GM23338 (cell line): ENCODE results near the gene MRPS22. TPM values are rescaled to one million over a fixed set of nuclear protein-coding genes. Genes with fewer than 3 reads are reported as not detected.

Experiments
- ATAC-seq: fragments of 200-7000 bp; cut with Tn5 transposase; 3 replicates; pipeline ENCODE4 v1.9.1; 2020
- DNase-seq: peaks from one replicate; pipeline ENCODE4 v3.0.0-alpha.2; 2015; ENCODE audit warnings: low spot score
- H2AFZ ChIP-seq: fragments of 200-600 bp; sonication (generic); 2 replicates; pipeline ENCODE4 v1.8.0; 2016; ENCODE audit warnings: antibody characterized with exemption, mild to moderate bottlenecking, moderate library complexity
- H3F3A ChIP-seq: fragments of 200-600 bp; sonication (generic); replicated peaks from 2 replicates; pipeline ENCODE4 v1.8.0; 2017; ENCODE audit warnings: antibody characterized with exemption, mixed run types, low read depth
- H3K27ac ChIP-seq: fragments of 200-600 bp; sonication (generic); 2 replicates; pipeline ENCODE4 v1.6.1; 2016; ENCODE audit warnings: low read depth
- H3K27me3 ChIP-seq: fragments of 200-600 bp; sonication (generic); 2 replicates; pipeline ENCODE4 v1.8.0; 2016; ENCODE audit warnings: mild to moderate bottlenecking, mixed run types, moderate library complexity; ENCODE audit not compliant: insufficient read depth
- H3K36me3 ChIP-seq: fragments of 200-600 bp; sonication (generic); 2 replicates; pipeline ENCODE4 v1.8.0; 2016; ENCODE audit warnings: mild to moderate bottlenecking; ENCODE audit not compliant: insufficient read depth
- H3K4me1 ChIP-seq: fragments of 200-600 bp; sonication (generic); 2 replicates; pipeline ENCODE4 v1.8.0; 2016; ENCODE audit warnings: mild to moderate bottlenecking, moderate library complexity; ENCODE audit not compliant: insufficient read depth
- H3K4me2 ChIP-seq: fragments of 200-600 bp; sonication (generic); 2 replicates; pipeline ENCODE4 v1.7.1; 2017; ENCODE audit warnings: mixed run types
- H3K4me3 ChIP-seq: fragments of 200-600 bp; sonication (generic); 2 replicates; pipeline ENCODE4 v1.6.1; 2016; ENCODE audit warnings: mixed run types
- H3K79me2 ChIP-seq: fragments of 200-600 bp; sonication (generic); replicated peaks from 2 replicates; pipeline ENCODE4 v1.8.0; 2017; ENCODE audit warnings: mild to moderate bottlenecking; ENCODE audit not compliant: insufficient read depth
- H3K9me2 ChIP-seq: fragments of 200-600 bp; sonication (generic); 2 replicates; pipeline ENCODE4 v1.8.0; 2017; ENCODE audit not compliant: insufficient read depth
- H4K20me1 ChIP-seq: fragments of 200-600 bp; sonication (generic); replicated peaks from 2 replicates; pipeline ENCODE4 v1.8.0; 2017; ENCODE audit warnings: mild to moderate bottlenecking; ENCODE audit not compliant: insufficient read depth
- H3K27ac Mint-ChIP-seq: 2 replicates; pipeline ENCODE4 v1.8.0; 2020; ENCODE audit warnings: inconsistent platforms, mild to moderate bottlenecking, moderate library complexity, mixed read lengths
- H3K27me3 Mint-ChIP-seq: 3 replicates; pipeline ENCODE4 v1.8.0; 2022; ENCODE audit warnings: low read depth, mild to moderate bottlenecking, moderate library complexity, mixed read lengths, inconsistent platforms; ENCODE audit not compliant: insufficient read depth, poor library complexity
- H3K36me3 Mint-ChIP-seq: 3 replicates; pipeline ENCODE4 v1.8.0; 2021; ENCODE audit warnings: low read depth, mild to moderate bottlenecking, inconsistent platforms, moderate library complexity, mixed read lengths
- H3K4me1 Mint-ChIP-seq: 3 replicates; pipeline ENCODE4 v1.8.0; 2020; ENCODE audit warnings: mild to moderate bottlenecking, inconsistent platforms, mixed read lengths
- H3K4me3 Mint-ChIP-seq: 3 replicates; pipeline ENCODE4 v1.8.0; 2021; ENCODE audit warnings: moderate library complexity, mild to moderate bottlenecking, inconsistent platforms, mixed read lengths
- H3K9me3 Mint-ChIP-seq: 3 replicates; pipeline ENCODE4 v1.8.0; 2020; ENCODE audit warnings: moderate library complexity, mild to moderate bottlenecking, inconsistent platforms, mixed read lengths
- CREB1 ChIP-seq: fragments of 250-450 bp; sonication (Bioruptor Pico); IDR thresholded peaks from 2 replicates; pipeline ENCODE4 v1.5.0; 2020; ENCODE audit warnings: low read depth, mild to moderate bottlenecking, moderate library complexity
- CTCF ChIP-seq, 2 experiments: fragments of 200-600 bp in 1 of 2; sonication (generic) in 1 of 2; conservative IDR thresholded peaks; 2 replicates each; pipeline versions ENCODE4 v1.5.1 to v1.6.1; 2016 to 2017; ENCODE audit warnings: antibody characterized with exemption in 2 of 2, low read depth in 2 of 2, mild to moderate bottlenecking in 2 of 2, moderate library complexity in 1 of 2
- ETS1 ChIP-seq: IDR thresholded peaks from 2 replicates; pipeline ENCODE4 v1.6.1; 2016; ENCODE audit warnings: antibody characterized with exemption
- EZH2 ChIP-seq: fragments of 200-600 bp; sonication (generic); IDR thresholded peaks from one replicate; pipeline ENCODE4 v1.8.0; 2017; ENCODE audit warnings: antibody characterized with exemption, mild to moderate bottlenecking, low read depth; ENCODE audit not compliant: unreplicated experiment
- EZH2phosphoT487 ChIP-seq: fragments of 200-600 bp; sonication (generic); IDR thresholded peaks from one replicate; pipeline ENCODE4 v1.8.1; 2018; ENCODE audit warnings: antibody characterized with exemption; ENCODE audit not compliant: unreplicated experiment
- JUNB ChIP-seq: IDR thresholded peaks from one replicate; pipeline ENCODE4 v1.6.1; 2016; ENCODE audit warnings: antibody characterized with exemption; ENCODE audit not compliant: unreplicated experiment
- POLR2AphosphoS5 ChIP-seq: IDR thresholded peaks from 2 replicates; pipeline ENCODE4 v1.6.1; 2016; ENCODE audit warnings: antibody characterized with exemption, low read depth
- STAT1 ChIP-seq: IDR thresholded peaks from one replicate; pipeline ENCODE4 v1.6.1; 2016; ENCODE audit warnings: antibody characterized with exemption; ENCODE audit not compliant: unreplicated experiment
- ZNF114 ChIP-seq: fragments of 250-450 bp; sonication (Bioruptor Pico); IDR thresholded peaks from 2 replicates; pipeline ENCODE4 v1.5.0; 2020; ENCODE audit warnings: mild to moderate bottlenecking, moderate library complexity
- polyA plus RNA-seq: library from polyadenylated mRNA; unstranded; fragments of >200 nt; fragmentation: Nextera tagmentation; extraction: Ambion mirVana; gene quantifications from 2 replicates; pipeline ENCODE4 v1.2.1, GENCODE V29; 2016
- total RNA-seq: library from RNA; depleted of rRNA; stranded (reverse); fragments of >200 nt; shearing (Covaris generic); gene quantifications from 2 replicates; pipeline ENCODE4 v1.2.3, GENCODE V29; 2014

Gene MRPS22
- total and polyA plus RNA-seq, 2 experiments from 2014 or later = 58.4 to 65.6 TPM

GRCh38 chr3:139389552-139390368 lies 45.9 kb downstream of the MRPS22 start, which contains the start of gene COPB2:
COPB2 (minus strand) TSS chr3:139389647; CDS start chr3:139389550, 97 bp downstream.
- peak within 1 kb of the TSS; percentile 86 for H3K4me3 Mint-ChIP-seq
- Histone ChIP-seq H3F3A (0 out of 2 replicates have a peak, but pooled peaks cover 6% of the 10 kb centered on the region), H3K4me3 (peak within 1 kb of the TSS; percentile 75), H2AFZ (peak within 1 kb of the TSS; percentile 76), H3K27ac (peak within 1 kb of the TSS; percentile 87), H3K36me3 (no peaks in the 10 kb centered on the region), H3K4me2 (peak within 1 kb of the TSS; percentile 85), H3K9me2 (no peaks in the 10 kb centered on the region), H3K4me1 (peaks cover 3% of the 10 kb centered on the region; the same call in 1 of the 2 replicates), H3K27me3 (no peaks in the 10 kb centered on the region), H3K79me2 (peaks cover 60% of the 10 kb centered on the region), H4K20me1 (peaks cover 5% of the 10 kb centered on the region; the same call in 1 of the 2 replicates)
- peaks cover 3% of the 10 kb centered on the region; the same call in 1 of the 3 replicates for H3K36me3 Mint-ChIP-seq
- ATAC-seq = peak; percentile 95
- H3K9me3 Mint-ChIP-seq = no peaks in the 10 kb centered on the region; the same call in 2 of the 3 replicates
- TF ChIP-seq EZH2phosphoT487 = no peak
- TF ChIP-seq ETS1 = peak; percentile 55; the same call in 1 of the 2 replicates
- TF ChIP-seq EZH2 = no peak
- peak; percentile 93 for TF ChIP-seq POLR2AphosphoS5
- TF ChIP-seq CREB1 = peak; percentile 75
- H3K27me3 Mint-ChIP-seq = peaks cover 5% of the 10 kb centered on the region
- H3K27ac Mint-ChIP-seq = peak within 1 kb of the TSS; percentile 99
- peaks cover 7% of the 10 kb centered on the region; the same call in 2 of the 3 replicates for H3K4me1 Mint-ChIP-seq
- DNase-seq = peak; percentile 99

- Histone ChIP-seq H3K4me2 (no peak overlapping the region), H4K20me1 (no peaks in the 10 kb centered on the region), H3K27ac (no peak overlapping the region), H3K9me2 (no peaks in the 10 kb centered on the region), H3K79me2 (peaks cover 17% of the 10 kb centered on the region), H3K4me3 (no peak overlapping the region), H3K4me1 (0 out of 2 replicates have a peak, but pooled peaks cover 3% of the 10 kb centered on the region), H3K27me3 (no peaks in the 10 kb centered on the region), H3K36me3 (no peaks in the 10 kb centered on the region), H2AFZ (no peak overlapping the region), H3F3A (0 out of 2 replicates have a peak, but pooled peaks cover 6% of the 10 kb centered on the region)
- H3K4me3 Mint-ChIP-seq = no peak overlapping the region
- no peaks in the 10 kb centered on the region; the same call in 2 of the 3 replicates for H3K9me3 Mint-ChIP-seq
- no peak for DNase-seq
- H3K4me1 Mint-ChIP-seq = peaks cover 3% of the 10 kb centered on the region; the same call in 2 of the 3 replicates
- no peak for ATAC-seq
- peaks cover 2% of the 10 kb centered on the region for H3K27me3 Mint-ChIP-seq
- H3K27ac Mint-ChIP-seq = no peak overlapping the region
- no peak for TF ChIP-seq JUNB
- TF ChIP-seq EZH2phosphoT487 = no peak
- peaks cover 3% of the 10 kb centered on the region; the same call in 1 of the 3 replicates for H3K36me3 Mint-ChIP-seq
These were observed 50.3 kb downstream of the MRPS22 start for GRCh38 chr3:139394116-139394515.

GRCh38 chr3:139396707-139397106 lies 52.9 kb downstream of the MRPS22 start:
- H3K4me1 Mint-ChIP-seq = no peaks in the 10 kb centered on the region; the same call in 2 of the 3 replicates
- TF ChIP-seq ETS1 (no peak), JUNB (no peak), ZNF114 (CRISPR knock-in tag) (no peak), CTCF (conservative IDR thresholded peaks at IDR 0.05; ENCODE audit: low read depth in 2 of 2) (no peak), STAT1 (no peak)

More at GRCh38 chr3:139396707-139397106, 52.9 kb downstream of the MRPS22 start:
- H3K27ac ChIP-seq = no peak overlapping the region
- ATAC-seq = no peak
- Mint-ChIP-seq H3K9me3 (peaks cover 16% of the 10 kb centered on the region), H3K27ac (no peak overlapping the region), H3K4me3 (no peak overlapping the region), H3K36me3 (peaks cover 2% of the 10 kb centered on the region; the same call in 1 of the 3 replicates), H3K27me3 (no peaks in the 10 kb centered on the region)
- H2AFZ ChIP-seq = no peak overlapping the region
- peak; percentile 19 for DNase-seq
- H4K20me1 ChIP-seq = no peaks in the 10 kb centered on the region
- H3K4me1 ChIP-seq = no peaks in the 10 kb centered on the region
- no peaks in the 10 kb centered on the region for H3K9me2 ChIP-seq
- H3K27me3 ChIP-seq = no peaks in the 10 kb centered on the region
- no peaks in the 10 kb centered on the region for H3K79me2 ChIP-seq
- no peaks in the 10 kb centered on the region for H3K36me3 ChIP-seq
- no peak overlapping the region for H3K4me3 ChIP-seq
- no peak overlapping the region for H3K4me2 ChIP-seq
- H3F3A ChIP-seq = no peaks in the 10 kb centered on the region
